ENCODE results near the gene MCAM. TPM values are rescaled to one million over a fixed set of nuclear protein-coding genes. Genes with fewer than 3 reads are reported as not detected.

Gene MCAM
- total RNA-seq, 1 donor from 2014 or later, result 78.3 TPM

DNA sequence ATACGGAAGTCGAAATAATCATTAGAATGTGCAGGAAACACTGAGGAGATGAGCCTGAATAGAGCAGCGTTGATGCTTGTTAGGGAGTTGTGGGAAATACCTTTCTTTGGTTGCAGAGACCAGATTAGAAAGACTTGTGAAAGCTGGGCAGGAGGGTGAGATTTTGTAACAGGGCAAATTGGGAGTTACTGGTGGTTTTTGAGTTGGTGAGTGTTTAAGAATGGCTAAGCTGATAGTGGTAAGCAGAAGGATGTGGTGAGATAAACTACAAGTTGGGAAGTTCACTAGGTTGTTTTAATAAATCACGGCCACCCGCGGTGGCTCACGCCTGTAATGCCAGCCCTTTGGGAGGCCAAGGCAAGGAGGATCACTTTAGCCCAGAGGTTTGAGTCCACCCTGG is 34.4 kb downstream of the MCAM start:
- Mint-ChIP-seq H3K36me3 (ENCODE audit: low read depth, unreplicated experiment) (peaks cover 32% of the 10 kb centered on the region), H3K27ac (ENCODE audit: unreplicated experiment) (no peak overlapping the region), H3K4me3 (ENCODE audit: unreplicated experiment) (no peak overlapping the region), H3K27me3 (ENCODE audit: unreplicated experiment) (peaks cover 4% of the 10 kb centered on the region), H3K9me3 (ENCODE audit: unreplicated experiment) (no peaks in the 10 kb centered on the region), H3K4me1 (ENCODE audit: unreplicated experiment) (no peaks in the 10 kb centered on the region)
- no peak for TF ChIP-seq CTCF (IDR thresholded peaks at IDR 0.05; ENCODE audit: unreplicated experiment)
- DNase-seq (ENCODE audit: low spot score), result no peak

DNA sequence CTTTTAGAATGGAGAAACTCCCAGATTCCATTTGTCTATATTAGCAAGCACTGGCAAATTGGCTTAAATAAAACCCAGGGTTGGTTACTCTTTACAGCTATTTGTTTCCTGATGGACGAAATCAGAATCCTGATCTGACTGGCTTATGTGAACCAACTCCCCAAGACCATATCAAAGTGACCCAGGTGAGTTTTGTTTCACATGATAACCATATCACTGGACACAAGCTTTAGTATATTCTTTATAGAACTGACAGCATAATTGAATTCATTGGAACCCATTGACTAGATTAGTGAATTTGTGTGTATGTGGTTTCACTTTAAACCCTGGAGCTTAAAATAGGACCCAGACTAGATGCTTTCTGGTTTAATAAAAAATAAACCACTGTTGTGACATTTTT is 39.3 kb downstream of the MCAM start:
- no peak for DNase-seq (ENCODE audit: low spot score)
- no peak for TF ChIP-seq CTCF (IDR thresholded peaks at IDR 0.05; ENCODE audit: unreplicated experiment)
- H3K4me1 Mint-ChIP-seq (ENCODE audit: unreplicated experiment), result no peaks in the 10 kb centered on the region
- H3K27me3 Mint-ChIP-seq (ENCODE audit: unreplicated experiment), result no peaks in the 10 kb centered on the region
- H3K27ac Mint-ChIP-seq (ENCODE audit: unreplicated experiment), result no peak overlapping the region
- peaks cover 36% of the 10 kb centered on the region for H3K36me3 Mint-ChIP-seq (ENCODE audit: low read depth, unreplicated experiment)
- no peak overlapping the region for H3K4me3 Mint-ChIP-seq (ENCODE audit: unreplicated experiment)
- H3K9me3 Mint-ChIP-seq (ENCODE audit: unreplicated experiment), result no peaks in the 10 kb centered on the region

DNA sequence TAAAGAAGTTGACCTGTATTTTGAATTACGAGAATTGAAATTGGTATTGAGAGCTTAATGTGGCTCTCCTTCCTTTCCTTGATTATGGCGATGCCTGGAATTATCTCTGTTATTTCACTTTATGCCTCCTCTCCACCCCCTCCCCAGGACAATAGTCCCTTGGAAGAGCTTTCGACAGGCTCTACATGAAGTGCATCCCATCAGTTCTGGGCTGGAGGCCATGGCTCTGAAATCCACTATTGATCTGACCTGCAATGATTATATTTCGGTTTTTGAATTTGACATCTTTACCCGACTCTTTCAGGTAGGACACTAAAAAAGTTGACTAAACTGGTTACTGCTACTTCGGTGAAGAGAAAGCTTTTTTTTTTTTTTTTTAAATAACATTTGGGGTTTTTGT is 43.2 kb downstream of the MCAM start:
- Mint-ChIP-seq H3K36me3 (ENCODE audit: low read depth, unreplicated experiment) (peaks cover 27% of the 10 kb centered on the region), H3K9me3 (ENCODE audit: unreplicated experiment) (no peaks in the 10 kb centered on the region), H3K27ac (ENCODE audit: unreplicated experiment) (peak overlapping the region; percentile 0), H3K4me1 (ENCODE audit: unreplicated experiment) (no peaks in the 10 kb centered on the region), H3K4me3 (ENCODE audit: unreplicated experiment) (no peak overlapping the region), H3K27me3 (ENCODE audit: unreplicated experiment) (no peaks in the 10 kb centered on the region)
- DNase-seq (ENCODE audit: low spot score), result no peak
- no peak for TF ChIP-seq CTCF (IDR thresholded peaks at IDR 0.05; ENCODE audit: unreplicated experiment)

GRCh38 chr11:119267645-119268044 is 49.3 kb downstream of the MCAM start:
- no peak overlapping the region for H3K4me3 Mint-ChIP-seq (ENCODE audit: unreplicated experiment)
- no peak for DNase-seq (ENCODE audit: low spot score)
- H3K9me3 Mint-ChIP-seq (ENCODE audit: unreplicated experiment), result no peaks in the 10 kb centered on the region
- peaks cover 14% of the 10 kb centered on the region for H3K4me1 Mint-ChIP-seq (ENCODE audit: unreplicated experiment)
- H3K36me3 Mint-ChIP-seq (ENCODE audit: low read depth, unreplicated experiment), result no peaks in the 10 kb centered on the region
- no peak for TF ChIP-seq CTCF (IDR thresholded peaks at IDR 0.05; ENCODE audit: unreplicated experiment)
- no peak overlapping the region for H3K27ac Mint-ChIP-seq (ENCODE audit: unreplicated experiment)
- no peaks in the 10 kb centered on the region for H3K27me3 Mint-ChIP-seq (ENCODE audit: unreplicated experiment)

DNA sequence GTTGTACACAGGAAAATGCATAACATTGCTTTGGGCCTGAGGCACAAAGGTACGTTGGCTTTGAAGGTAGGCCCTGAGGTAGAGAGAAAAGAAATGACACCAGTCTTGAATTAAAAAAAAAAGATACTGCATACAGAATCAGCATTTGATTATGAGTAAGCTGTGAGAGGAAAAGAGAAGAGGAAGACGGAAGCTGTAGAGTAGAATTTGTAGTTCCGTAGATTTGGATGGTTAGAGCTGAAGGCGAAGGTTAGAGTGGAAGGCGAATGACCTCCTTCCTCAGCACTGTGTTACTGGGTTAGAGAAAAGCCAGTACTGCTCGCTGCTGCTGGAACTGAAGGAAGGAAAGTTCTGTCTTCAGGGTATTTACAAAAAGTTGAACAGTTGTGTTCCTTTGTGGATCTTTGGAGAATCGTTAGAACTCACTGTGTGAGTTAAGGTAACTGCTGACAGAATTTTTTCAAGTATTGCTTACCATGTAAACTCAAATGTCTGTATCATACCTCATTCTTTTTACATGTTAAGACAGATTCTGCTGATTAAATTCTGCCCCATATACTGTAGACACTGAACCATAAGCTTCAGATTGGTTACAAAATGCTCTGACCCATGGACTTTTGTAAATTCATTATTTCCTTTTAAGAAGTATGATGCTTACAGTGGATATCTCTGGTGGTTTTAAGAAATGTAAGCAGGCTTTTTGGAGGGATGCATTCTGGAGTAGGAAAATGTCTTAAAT is 50.2 kb downstream of the MCAM start:
- H3K27me3 Mint-ChIP-seq (ENCODE audit: unreplicated experiment), result no peaks in the 10 kb centered on the region
- no peaks in the 10 kb centered on the region for H3K36me3 Mint-ChIP-seq (ENCODE audit: low read depth, unreplicated experiment)
- TF ChIP-seq CTCF (IDR thresholded peaks at IDR 0.05; ENCODE audit: unreplicated experiment), result no peak
- no peak overlapping the region for H3K4me3 Mint-ChIP-seq (ENCODE audit: unreplicated experiment)
- H3K27ac Mint-ChIP-seq (ENCODE audit: unreplicated experiment), result no peak overlapping the region
- H3K9me3 Mint-ChIP-seq (ENCODE audit: unreplicated experiment), result no peaks in the 10 kb centered on the region
- H3K4me1 Mint-ChIP-seq (ENCODE audit: unreplicated experiment), result peaks cover 14% of the 10 kb centered on the region
- DNase-seq (ENCODE audit: low spot score), result no peak
